Loucy (cell line): ENCODE data around the gene PRSS1.

Experiments
- CTCF ChIP-seq: fragments of 200-600 bp; sonication (generic); conservative IDR thresholded peaks from 2 replicates; pipeline ENCODE4 v1.5.1; 2014; ENCODE audit warnings: mild to moderate bottlenecking, antibody characterized with exemption, low read length
- EZH2phosphoT487 ChIP-seq: fragments of 200-600 bp; IDR thresholded peaks from 2 replicates; pipeline ENCODE4 v1.6.1; 2018; ENCODE audit warnings: antibody characterized with exemption, mild to moderate bottlenecking, moderate library complexity, borderline replicate concordance

GRCh38 chr7:142720986-142721385 is 28.3 kb upstream of the PRSS1 start:
- TF ChIP-seq CTCF (no peak), EZH2phosphoT487 (no peak)
